ENCODE measurements around the gene SPATA32. TPM values are rescaled to one million over a fixed set of nuclear protein-coding genes. Genes with fewer than 3 reads are reported as not detected.

Gene SPATA32
- total RNA-seq, 2 donors from 2014 or later = not detected

GRCh38 chr17:45223539-45224528, 38.1 kb downstream of the SPATA32 start:
- intact Hi-C loops (cut with DNase I) = loop anchor here in 1 of 2 donors (5.0 kb wide), 1 partner anchor 158 kb away; no protein-coding TSS in a partner anchor
- DNase-seq (ENCODE audit: low spot score) = no peak

DNA sequence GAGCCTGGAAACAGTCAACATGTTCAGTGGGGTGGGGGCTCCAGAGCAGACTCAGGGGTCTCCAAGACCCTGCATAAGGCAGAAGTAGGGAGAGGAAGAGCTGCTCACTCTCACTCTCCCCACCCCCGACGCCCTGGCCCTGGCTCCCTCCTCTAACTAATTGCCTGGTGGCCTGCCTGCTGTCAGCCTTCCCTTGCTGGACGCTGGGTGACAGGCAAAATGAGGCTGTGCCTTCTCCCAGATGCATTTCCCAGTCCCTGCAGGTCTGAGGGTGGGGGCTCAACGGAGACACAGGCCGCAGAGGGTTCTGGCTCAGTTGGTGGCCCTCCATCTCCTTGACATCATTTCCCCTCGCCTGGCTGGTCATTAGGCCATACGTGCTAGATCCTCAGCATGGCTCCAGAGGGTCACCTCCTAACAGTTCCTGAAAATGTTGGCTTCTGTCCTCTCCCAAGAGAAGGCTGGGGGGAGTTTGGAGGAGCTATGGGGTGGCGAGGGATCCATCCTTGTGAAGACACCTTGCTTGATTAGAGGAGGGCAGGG, 38.8 kb downstream of the SPATA32 start:
- intact Hi-C loops (cut with DNase I) = loop anchor here in 1 of 2 donors (5.0 kb wide), 1 partner anchor 159 kb away; no protein-coding TSS in a partner anchor
- DNase-seq (ENCODE audit: low spot score) = no peak

GRCh38 chr17:45222289-45222995, 39.5 kb downstream of the SPATA32 start:
- intact Hi-C loops (cut with DNase I) = loop anchor here in 1 of 2 donors (5.0 kb wide), 1 partner anchor 160 kb away; no protein-coding TSS in a partner anchor

DNA sequence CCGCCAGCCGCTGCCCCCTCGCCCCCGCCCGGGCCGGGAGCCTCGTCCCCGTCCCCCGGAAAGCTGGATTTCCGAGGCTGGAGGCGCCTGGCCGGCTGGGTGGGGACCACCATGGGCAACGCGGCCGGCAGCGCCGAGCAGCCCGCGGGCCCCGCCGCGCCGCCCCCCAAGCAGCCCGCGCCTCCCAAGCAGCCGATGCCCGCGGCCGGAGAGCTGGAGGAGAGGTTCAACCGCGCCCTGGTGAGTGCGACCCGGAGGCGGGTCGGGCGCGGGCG, 39.9 kb downstream of the SPATA32 start:
- intact Hi-C loops (cut with DNase I) = loop anchor here in 1 of 2 donors (5.0 kb wide), 1 partner anchor 160 kb away; no protein-coding TSS in a partner anchor
- DNase-seq (ENCODE audit: low spot score) = no peak

More at GRCh38 chr17:45222289-45222995, 39.5 kb downstream of the SPATA32 start:
- no peak for DNase-seq (ENCODE audit: low spot score)

GRCh38 chr17:45221081-45222013, 40.5 kb downstream of the SPATA32 start, which contains the start of gene FMNL1:
FMNL1 (plus strand) TSS chr17:45221885; CDS start chr17:45222125, 240 bp downstream.
- intact Hi-C loops (cut with DNase I) = loop anchor here in 1 of 2 donors (5.0 kb wide), 1 partner anchor 161 kb away; no protein-coding TSS in a partner anchor
- DNase-seq (ENCODE audit: low spot score) = peak; percentile 93

GRCh38 chr17:45220079-45220478, 41.8 kb downstream of the SPATA32 start:
- intact Hi-C loops (cut with DNase I) = loop anchor here in 1 of 2 donors (5.0 kb wide), 1 partner anchor 162 kb away; no protein-coding TSS in a partner anchor
- no peak for DNase-seq (ENCODE audit: low spot score)

DNA sequence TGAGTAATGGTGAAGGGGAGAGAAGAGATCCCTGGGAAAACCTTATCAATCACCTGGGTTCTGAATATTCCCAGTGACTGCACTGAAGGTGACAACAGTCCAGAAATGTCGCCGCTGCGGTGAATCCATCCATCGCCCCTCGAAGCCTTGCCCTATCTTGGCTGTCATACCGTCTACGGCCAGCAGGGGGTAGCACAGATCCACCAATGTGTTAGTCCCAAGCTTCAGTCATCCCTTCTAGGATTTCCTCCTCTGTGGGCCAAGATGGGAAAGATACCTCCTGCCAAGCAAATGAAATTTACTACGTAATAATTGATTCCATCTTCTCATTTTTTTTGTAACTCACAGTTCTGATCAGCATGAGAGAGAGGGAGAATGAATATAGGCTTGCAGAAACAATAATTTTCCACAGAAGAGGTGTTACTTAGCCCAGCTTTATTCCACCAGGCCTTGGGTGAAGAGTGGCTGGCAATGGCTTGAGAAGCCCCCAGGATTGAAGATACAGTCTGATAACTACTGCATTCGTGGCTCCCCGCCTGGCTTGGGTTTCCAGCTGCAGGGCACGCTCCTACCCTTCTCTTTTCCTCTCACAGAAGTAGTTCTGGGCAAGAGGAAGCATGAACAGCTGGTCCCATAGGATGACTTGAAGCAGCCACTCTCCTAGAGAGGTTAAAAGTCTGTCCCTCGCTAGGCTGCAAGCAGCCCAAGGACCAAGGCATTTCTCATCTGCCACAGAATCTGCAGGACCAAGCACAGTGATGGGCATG, 42.8 kb downstream of the SPATA32 start:
- peak; percentile 95 for DNase-seq (ENCODE audit: low spot score)
- intact Hi-C loops (cut with DNase I) = loop anchor here in 1 of 2 donors (5.0 kb wide), 2 partner anchors 58 to 168 kb away; no protein-coding TSS in a partner anchor

Other genes with a start within 250 kb of the SPATA32 start
- gene DCAKD, start 210.5 kb downstream of the SPATA32 start, total RNA-seq = 10 to 100 TPM; 17.9 to 19.9 TPM
- 10 to 100 TPM; 71.8 to 83.5 TPM for gene NMT1, start 200.8 kb downstream of the SPATA32 start, total RNA-seq
- 10 to 100 TPM; 69.3 to 74.2 TPM for gene PLCD3, start 129.6 kb downstream of the SPATA32 start, total RNA-seq
- gene ACBD4, start 126.4 kb downstream of the SPATA32 start, total RNA-seq = 10 to 100 TPM; 10.8 to 12.9 TPM
- gene HEXIM1, start 113.6 kb downstream of the SPATA32 start, total RNA-seq = 10 to 100 TPM; 40.6 to 46.9 TPM
- gene HEXIM2, start 100.2 kb downstream of the SPATA32 start, total RNA-seq = 1 to 10 TPM; 1.6 to 3.0 TPM
- gene FMNL1, start 40.2 kb downstream of the SPATA32 start, total RNA-seq = 10 to 100 TPM; 19.5 to 28.2 TPM
- gene MAP3K14, start 54.9 kb upstream of the SPATA32 start, total RNA-seq = 1 to 10 TPM; 9.1 to 9.7 TPM
- gene ARHGAP27, start 170.8 kb upstream of the SPATA32 start, total RNA-seq = 10 to 100 TPM; 17.8 to 24.5 TPM
- gene PLEKHM1, start 228.6 kb upstream of the SPATA32 start, total RNA-seq = 10 to 100 TPM; 43.2 to 45.3 TPM

All from posterior vena cava (tissue), 2 donors.